Measurements from ENCODE around the gene SNX25.

SNX25 gene

DNA sequence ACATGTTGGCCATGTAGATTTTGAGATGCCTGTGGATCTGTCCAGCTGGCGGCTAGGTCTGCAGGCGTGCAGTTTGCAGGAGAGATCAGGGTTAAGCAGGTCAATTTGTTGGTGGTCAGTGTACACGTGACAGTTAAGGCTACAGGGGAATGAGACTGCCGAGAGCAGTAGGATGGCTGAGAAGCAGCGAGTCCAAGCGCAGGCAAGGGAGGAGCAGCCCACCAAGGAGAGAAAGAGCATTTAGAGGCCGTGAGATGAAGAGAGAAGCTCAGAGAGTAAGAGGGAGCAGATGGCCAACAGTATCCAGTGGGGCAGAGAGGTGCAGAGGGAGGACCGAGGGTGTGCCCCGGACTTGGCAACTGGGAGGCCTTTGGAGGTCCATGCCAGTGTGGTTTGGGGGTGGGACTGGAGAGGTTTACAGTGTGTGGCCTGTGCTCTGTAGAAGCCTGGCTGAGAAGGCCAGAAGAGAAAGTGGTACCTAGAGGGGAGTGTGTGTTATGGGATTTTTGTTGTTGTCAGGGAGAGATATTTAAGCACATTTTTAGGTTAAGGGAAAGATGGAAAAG is 18.4 kb downstream of the SNX25 start:
- TF ChIP-seq, protein P1, sequence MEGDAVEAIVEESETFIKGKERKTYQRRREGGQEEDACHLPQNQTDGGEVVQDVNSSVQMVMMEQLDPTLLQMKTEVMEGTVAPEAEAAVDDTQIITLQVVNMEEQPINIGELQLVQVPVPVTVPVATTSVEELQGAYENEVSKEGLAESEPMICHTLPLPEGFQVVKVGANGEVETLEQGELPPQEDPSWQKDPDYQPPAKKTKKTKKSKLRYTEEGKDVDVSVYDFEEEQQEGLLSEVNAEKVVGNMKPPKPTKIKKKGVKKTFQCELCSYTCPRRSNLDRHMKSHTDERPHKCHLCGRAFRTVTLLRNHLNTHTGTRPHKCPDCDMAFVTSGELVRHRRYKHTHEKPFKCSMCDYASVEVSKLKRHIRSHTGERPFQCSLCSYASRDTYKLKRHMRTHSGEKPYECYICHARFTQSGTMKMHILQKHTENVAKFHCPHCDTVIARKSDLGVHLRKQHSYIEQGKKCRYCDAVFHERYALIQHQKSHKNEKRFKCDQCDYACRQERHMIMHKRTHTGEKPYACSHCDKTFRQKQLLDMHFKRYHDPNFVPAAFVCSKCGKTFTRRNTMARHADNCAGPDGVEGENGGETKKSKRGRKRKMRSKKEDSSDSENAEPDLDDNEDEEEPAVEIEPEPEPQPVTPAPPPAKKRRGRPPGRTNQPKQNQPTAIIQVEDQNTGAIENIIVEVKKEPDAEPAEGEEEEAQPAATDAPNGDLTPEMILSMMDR (conservative IDR thresholded peaks at IDR 0.05; ENCODE audit: low read depth, low read length): no peak
- no peak overlapping the region for H2AFZ ChIP-seq (ENCODE audit: low read depth)
- H4K20me1 ChIP-seq (ENCODE audit: insufficient read depth): no peaks in the 10 kb centered on the region; the same call in 1 of the 2 replicates
- no peak overlapping the region for H3K4me2 ChIP-seq
- H3K27ac ChIP-seq: no peak overlapping the region
- peaks cover 16% of the 10 kb centered on the region; the same call in 1 of the 2 replicates for H3K79me2 ChIP-seq (ENCODE audit: insufficient read depth, low read depth)
- H3K4me1 ChIP-seq (ENCODE audit: low read depth, poor library complexity, severe bottlenecking): no peaks in the 10 kb centered on the region
- no peaks in the 10 kb centered on the region for H3K36me3 ChIP-seq (ENCODE audit: insufficient read depth)
- no peak overlapping the region for H3K9ac ChIP-seq
- H3K4me3 ChIP-seq (IDR thresholded peaks at IDR 0.05; ENCODE audit: insufficient read depth, low read depth, low read length): no peak overlapping the region
- H3K27me3 ChIP-seq (ENCODE audit: insufficient read depth, low read depth): no peaks in the 10 kb centered on the region

DNA sequence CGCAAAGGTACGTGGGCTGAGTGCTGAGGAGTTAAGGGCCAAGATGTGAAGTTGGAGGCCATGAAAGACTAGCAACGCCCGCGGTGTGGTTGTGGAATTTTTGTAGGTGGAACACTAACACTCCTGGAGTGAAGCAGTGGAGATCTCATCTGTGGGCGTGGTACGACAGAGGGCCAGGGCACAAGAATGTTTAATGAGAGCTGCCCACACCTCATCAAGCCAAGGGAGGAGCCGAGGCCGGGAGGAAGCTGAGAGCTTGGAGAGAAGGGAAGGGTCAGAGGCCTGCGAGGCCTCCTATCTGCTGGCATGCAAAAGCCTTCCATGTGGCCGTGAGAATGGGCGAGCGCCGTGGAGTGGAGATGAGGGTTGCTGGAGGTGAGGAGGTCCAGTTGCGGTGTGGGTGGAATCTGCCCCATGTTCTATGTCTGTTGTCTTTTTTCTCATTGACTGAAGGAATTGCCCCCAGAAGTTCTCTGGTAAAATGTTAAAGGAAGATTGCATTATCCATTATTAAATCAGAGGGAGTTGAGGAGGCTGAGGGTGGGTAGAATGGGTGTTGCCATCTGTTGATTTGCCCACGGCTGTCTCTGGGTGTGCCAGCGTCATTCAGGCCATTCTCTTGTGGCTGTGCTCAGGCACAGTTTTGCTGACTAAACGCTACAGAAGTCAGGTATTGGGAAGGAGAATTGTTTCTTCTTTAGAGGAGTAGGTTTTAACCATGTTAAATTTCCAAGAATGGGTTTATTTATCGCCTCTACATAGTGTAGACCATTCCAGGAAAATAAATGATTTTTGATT is 19.8 kb downstream of the SNX25 start:
- no peak overlapping the region for H2AFZ ChIP-seq (ENCODE audit: low read depth)
- TF ChIP-seq, protein P1 (conservative IDR thresholded peaks at IDR 0.05; ENCODE audit: low read depth, low read length): no peak
- H3K4me1 ChIP-seq (ENCODE audit: low read depth, poor library complexity, severe bottlenecking): no peaks in the 10 kb centered on the region
- H3K36me3 ChIP-seq (ENCODE audit: insufficient read depth): no peaks in the 10 kb centered on the region
- no peak overlapping the region for H3K27ac ChIP-seq
- H4K20me1 ChIP-seq (ENCODE audit: insufficient read depth): no peaks in the 10 kb centered on the region; the same call in 1 of the 2 replicates
- peaks cover 11% of the 10 kb centered on the region; the same call in 1 of the 2 replicates for H3K79me2 ChIP-seq (ENCODE audit: insufficient read depth, low read depth)
- H3K4me3 ChIP-seq (IDR thresholded peaks at IDR 0.05; ENCODE audit: insufficient read depth, low read depth, low read length): no peak overlapping the region
- no peak overlapping the region for H3K9ac ChIP-seq
- no peaks in the 10 kb centered on the region for H3K27me3 ChIP-seq (ENCODE audit: insufficient read depth, low read depth)
- H3K4me2 ChIP-seq: no peak overlapping the region

DNA sequence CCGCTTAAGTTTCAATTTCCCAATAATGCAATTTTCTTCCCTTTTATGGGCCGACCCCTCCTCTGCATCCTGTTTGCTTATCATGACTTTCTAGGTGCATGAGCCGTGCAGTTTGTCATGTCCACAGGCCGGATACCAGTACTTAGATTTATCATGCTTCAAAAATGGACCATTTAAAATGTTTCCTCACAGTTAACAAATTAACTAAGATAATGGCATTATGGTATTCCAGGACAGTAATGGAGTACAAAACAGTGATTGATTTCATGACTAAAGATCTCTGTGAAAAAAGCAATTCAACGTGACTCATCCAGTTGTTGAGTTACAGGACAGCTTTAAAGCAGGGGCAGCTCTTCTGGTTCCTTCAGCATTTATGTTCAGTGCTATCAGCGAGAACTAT is 23.0 kb downstream of the SNX25 start:
- no peak overlapping the region for H3K9ac ChIP-seq

DNA sequence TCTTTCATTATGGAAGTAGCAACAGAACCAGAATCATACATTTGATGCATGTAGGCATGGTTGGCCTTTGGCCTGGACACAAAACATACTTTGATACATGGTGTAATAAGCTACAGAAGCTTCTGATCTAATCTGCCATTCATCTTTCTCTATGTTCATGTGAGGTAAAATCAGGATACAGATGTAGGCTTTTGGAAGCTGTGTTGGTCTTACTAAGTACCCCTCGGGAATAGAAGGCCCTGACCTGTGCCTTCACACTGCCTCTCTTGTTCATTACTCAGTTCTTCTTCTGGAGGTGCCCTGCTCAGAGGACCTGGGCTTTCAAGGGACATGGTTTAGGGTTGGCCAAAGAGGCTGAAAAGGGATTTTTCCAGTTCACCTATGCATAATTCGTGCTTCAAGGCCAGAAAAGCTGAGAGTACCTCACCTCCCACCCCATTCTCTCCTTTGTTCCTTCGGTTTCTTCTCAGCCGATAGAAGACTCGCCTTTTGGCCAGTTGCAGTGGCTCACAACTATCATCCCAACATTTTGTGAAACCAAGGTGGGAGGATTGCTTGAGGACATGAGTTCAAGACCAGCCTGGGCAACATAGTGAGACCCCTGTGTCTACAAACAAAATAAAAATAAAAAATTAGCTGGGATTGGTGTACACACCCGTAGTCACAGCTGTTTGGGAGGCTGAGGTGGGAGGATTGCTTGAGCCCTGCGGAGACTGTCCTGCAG is 25.9 kb downstream of the SNX25 start:
- TF ChIP-seq, protein P1 (conservative IDR thresholded peaks at IDR 0.05; ENCODE audit: low read depth, low read length): no peak
- no peak overlapping the region for H3K9ac ChIP-seq
- no peak overlapping the region for H3K27ac ChIP-seq
- no peaks in the 10 kb centered on the region for H3K4me1 ChIP-seq (ENCODE audit: low read depth, poor library complexity, severe bottlenecking)
- no peak overlapping the region for H3K4me2 ChIP-seq
- peaks cover 3% of the 10 kb centered on the region; the same call in 1 of the 2 replicates for H4K20me1 ChIP-seq (ENCODE audit: insufficient read depth)
- H3K27me3 ChIP-seq (ENCODE audit: insufficient read depth, low read depth): no peaks in the 10 kb centered on the region
- H3K79me2 ChIP-seq (ENCODE audit: insufficient read depth, low read depth): no peaks in the 10 kb centered on the region; the same call in 1 of the 2 replicates
- no peak overlapping the region for H2AFZ ChIP-seq (ENCODE audit: low read depth)
- H3K4me3 ChIP-seq (IDR thresholded peaks at IDR 0.05; ENCODE audit: insufficient read depth, low read depth, low read length): no peak overlapping the region
- no peaks in the 10 kb centered on the region for H3K36me3 ChIP-seq (ENCODE audit: insufficient read depth)

More for the DNA sequence above, 23.0 kb downstream of the SNX25 start:
- H3K79me2 ChIP-seq (ENCODE audit: insufficient read depth, low read depth): peaks cover 11% of the 10 kb centered on the region; the same call in 1 of the 2 replicates
- H3K4me2 ChIP-seq: no peak overlapping the region
- no peak overlapping the region for H3K4me3 ChIP-seq (IDR thresholded peaks at IDR 0.05; ENCODE audit: insufficient read depth, low read depth, low read length)
- H2AFZ ChIP-seq (ENCODE audit: low read depth): no peak overlapping the region
- H3K36me3 ChIP-seq (ENCODE audit: insufficient read depth): no peaks in the 10 kb centered on the region
- no peak overlapping the region for H3K27ac ChIP-seq
- TF ChIP-seq, protein P1 (conservative IDR thresholded peaks at IDR 0.05; ENCODE audit: low read depth, low read length): no peak
- no peaks in the 10 kb centered on the region for H3K4me1 ChIP-seq (ENCODE audit: low read depth, poor library complexity, severe bottlenecking)
- no peaks in the 10 kb centered on the region for H3K27me3 ChIP-seq (ENCODE audit: insufficient read depth, low read depth)
- no peaks in the 10 kb centered on the region; the same call in 1 of the 2 replicates for H4K20me1 ChIP-seq (ENCODE audit: insufficient read depth)

Data from KMS-11 (cell line).